Stimulated activated CD8-positive, alpha-beta memory T cell treated with anti-CD3 and anti-CD28 coated beads, Interleukin-2, amount 100 ng/mL, for 48 hours (primary cell): Measurements from ENCODE around the gene MXRA5.
"Not testable (repeated sequence)": the region's sequence is repeated elsewhere in the genome, so short reads cannot be mapped to it uniquely, and the experiment has no call there.

Experiments
- DNase-seq, 2 donors: peaks; one replicate each; pipeline ENCODE4 v3.0.0-alpha.2; 2020; ENCODE audit warnings: low read depth in 2 of 2

MXRA5 gene, protein sequence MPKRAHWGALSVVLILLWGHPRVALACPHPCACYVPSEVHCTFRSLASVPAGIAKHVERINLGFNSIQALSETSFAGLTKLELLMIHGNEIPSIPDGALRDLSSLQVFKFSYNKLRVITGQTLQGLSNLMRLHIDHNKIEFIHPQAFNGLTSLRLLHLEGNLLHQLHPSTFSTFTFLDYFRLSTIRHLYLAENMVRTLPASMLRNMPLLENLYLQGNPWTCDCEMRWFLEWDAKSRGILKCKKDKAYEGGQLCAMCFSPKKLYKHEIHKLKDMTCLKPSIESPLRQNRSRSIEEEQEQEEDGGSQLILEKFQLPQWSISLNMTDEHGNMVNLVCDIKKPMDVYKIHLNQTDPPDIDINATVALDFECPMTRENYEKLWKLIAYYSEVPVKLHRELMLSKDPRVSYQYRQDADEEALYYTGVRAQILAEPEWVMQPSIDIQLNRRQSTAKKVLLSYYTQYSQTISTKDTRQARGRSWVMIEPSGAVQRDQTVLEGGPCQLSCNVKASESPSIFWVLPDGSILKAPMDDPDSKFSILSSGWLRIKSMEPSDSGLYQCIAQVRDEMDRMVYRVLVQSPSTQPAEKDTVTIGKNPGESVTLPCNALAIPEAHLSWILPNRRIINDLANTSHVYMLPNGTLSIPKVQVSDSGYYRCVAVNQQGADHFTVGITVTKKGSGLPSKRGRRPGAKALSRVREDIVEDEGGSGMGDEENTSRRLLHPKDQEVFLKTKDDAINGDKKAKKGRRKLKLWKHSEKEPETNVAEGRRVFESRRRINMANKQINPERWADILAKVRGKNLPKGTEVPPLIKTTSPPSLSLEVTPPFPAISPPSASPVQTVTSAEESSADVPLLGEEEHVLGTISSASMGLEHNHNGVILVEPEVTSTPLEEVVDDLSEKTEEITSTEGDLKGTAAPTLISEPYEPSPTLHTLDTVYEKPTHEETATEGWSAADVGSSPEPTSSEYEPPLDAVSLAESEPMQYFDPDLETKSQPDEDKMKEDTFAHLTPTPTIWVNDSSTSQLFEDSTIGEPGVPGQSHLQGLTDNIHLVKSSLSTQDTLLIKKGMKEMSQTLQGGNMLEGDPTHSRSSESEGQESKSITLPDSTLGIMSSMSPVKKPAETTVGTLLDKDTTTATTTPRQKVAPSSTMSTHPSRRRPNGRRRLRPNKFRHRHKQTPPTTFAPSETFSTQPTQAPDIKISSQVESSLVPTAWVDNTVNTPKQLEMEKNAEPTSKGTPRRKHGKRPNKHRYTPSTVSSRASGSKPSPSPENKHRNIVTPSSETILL (N-terminal part only)

DNA sequence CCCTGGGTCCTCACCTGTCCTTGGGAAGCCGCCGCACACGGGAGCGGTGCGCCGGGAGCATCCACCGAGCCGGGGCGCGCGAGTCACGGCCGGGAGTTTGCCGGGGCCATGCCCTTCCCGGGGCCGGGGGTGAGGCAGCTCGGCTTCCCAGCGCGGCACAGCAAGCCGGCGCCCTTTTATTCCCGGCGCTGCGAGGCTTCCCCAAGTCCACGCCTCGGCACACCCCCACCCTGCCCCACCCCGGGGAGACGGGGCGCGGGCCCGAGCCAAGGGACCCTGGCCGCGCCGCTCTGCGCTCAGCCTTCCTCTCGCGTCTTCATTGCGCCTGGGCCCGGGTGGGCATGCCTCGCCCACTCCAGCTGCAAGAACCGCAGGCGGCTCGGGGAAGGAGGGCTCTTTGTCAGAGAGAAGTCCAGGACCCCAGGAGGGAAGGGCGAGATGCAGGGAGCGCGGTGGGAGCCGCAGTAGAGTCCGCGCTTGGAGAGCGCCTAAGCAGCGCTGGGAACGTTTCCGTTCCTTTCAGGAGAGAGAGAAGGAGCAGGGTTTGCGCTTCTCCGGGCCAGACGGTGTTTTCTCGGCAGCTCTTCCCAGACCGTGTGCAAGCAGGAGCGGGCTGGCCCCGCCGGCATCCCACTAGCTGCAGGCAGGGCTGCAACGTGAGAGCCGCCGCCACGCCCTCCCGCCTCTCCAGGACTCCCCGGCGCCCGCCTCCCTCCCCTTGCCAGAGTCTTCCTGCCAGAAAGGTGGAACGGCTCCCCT lies at the start of gene MXRA5:
Gene MXRA5, minus strand, starts transcription at position 152 of the 759 bp plus-strand sequence. CDS start 2,819 bp downstream, outside the sequence.
- DNase-seq, result no peak

DNA sequence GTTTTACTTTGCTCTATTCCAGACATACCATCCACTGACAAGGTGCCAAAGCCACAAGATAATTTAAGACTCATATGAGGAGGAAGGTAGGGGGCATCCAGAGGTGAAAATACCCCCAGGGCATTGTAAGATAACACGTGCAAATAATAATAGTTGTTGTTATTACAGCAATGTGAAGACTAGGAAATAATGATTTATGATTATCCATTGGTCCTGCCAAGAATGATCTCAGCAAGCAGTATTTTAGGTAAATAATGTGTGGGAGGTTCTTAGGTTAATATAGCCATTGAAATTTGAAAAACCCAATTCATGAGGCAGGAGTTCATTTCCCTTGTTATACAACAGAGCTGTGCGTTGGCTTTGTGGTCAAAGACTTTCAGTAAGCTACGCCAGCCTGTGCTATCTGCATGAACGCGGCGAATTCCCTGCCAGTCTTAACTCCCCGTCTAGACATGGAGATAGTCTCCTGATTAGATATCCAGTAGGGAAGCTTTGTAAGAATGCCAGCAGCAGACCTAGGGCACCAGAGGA lies 47.2 kb upstream of the MXRA5 start:
- DNase-seq, result no peak

DNA sequence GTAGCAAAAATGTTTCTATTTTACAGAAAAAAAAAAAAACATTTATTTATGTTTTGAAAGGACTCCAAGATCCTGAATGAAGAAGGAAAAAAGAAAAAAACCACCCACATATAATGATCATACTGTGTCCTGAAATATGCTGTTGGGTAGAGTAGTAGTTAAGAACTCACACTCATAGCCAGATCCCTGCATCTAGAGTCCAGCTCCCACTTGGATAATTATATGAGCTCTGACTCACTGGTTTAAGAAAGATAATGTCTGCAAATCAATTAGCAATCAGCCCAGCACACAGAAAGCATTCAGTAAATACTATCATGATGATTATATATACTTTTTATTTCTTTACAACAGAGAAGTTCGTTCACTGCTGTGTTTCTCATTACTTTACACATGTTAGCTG lies 46.7 kb upstream of the MXRA5 start:
- DNase-seq, result no peak

DNA sequence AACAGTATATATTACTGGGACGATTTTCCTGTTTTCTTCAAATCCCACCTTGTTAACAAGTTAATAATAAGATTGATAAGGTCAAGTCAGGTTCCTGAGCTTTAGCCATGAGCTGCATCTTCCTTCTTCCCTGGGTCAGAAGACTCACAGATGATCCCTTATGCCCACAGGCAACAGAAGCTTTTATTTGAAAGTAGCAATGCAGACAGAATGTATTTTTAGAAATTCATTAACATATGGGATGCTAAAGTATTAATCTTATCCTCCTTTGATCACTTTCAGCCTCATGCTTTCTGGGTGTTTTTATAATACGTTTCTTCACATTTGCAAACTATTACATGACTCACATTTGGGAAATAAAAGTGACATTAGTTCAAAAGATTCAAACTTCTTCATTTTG lies 42.0 kb upstream of the MXRA5 start:
- no peak for DNase-seq

DNA sequence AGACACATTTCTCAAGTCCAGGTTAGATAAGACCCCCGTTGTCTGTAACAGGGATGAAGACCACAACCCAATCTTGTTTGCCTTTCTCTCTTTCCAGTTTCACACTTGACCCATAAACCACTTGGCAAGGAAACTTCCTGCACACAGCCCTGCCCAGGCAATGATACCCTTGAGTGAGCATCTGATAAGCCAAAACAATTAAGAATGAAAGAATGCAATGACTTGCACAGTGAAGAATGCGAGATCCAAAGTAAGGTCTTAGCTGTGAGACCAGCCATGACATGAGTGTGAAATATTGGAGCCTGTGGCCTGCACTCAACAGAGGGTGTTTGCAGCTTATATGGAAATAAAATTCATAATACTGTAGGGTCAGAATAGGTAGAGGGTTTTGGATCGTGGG lies 37.9 kb upstream of the MXRA5 start:
- no peak for DNase-seq

DNA sequence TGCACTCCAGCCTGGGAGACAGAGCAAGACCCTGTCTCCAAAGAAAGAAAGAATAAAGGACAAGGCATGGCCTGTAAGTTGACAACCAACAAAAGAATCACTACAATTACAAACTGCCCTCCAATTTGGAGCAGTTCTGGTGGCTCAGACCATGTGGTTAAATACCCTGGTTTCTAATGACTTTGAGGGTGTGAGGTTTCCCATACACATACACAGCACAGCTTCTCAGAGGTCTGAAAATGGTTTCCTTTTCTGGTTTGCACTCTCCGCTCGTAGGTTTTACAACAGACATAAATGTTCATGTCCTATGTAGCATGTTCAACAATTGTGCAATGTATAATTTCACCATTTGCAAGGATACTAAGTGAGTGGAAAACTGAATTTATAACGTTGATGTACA lies 34.2 kb upstream of the MXRA5 start:
- no peak for DNase-seq

DNA sequence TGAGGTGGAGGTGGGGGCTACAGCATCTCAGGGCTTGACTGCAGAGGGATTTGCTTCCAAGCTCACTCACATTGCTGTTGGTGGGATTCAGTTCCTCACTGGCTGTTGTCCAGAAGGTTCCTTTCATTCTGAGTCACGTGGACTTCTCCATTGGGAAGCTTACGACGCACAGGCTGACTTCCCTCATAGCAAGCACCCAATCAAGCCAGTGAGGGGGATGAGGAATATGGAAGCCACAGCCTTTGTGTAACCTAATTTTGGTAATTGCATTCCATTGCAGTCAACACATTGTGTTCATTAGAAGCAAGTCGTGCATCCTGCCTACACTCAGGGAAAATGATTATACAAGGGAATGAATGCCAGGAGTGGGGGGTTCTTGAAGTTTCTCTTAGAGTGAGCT lies 32.7 kb upstream of the MXRA5 start:
- DNase-seq, result no peak

DNA sequence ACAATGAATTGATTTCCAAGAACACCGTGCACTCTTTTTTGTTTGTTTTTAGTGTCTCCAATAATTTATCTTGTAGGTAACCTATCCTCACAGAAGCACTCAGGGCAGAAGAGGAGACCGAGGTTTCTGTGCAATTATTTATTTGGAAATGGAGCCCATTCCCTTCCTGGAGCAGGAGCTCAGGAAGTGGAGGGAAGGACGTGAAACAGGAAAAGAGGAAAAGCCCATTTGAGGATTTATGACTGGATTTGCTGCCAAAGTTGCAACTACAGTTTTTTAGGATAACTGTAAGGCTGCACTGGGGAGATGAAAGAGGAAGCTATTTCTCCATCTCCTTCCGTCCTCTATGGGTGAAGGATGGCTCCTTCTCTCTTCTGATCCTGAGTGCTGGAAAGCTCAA lies 31.7 kb upstream of the MXRA5 start:
- no peak for DNase-seq

DNA sequence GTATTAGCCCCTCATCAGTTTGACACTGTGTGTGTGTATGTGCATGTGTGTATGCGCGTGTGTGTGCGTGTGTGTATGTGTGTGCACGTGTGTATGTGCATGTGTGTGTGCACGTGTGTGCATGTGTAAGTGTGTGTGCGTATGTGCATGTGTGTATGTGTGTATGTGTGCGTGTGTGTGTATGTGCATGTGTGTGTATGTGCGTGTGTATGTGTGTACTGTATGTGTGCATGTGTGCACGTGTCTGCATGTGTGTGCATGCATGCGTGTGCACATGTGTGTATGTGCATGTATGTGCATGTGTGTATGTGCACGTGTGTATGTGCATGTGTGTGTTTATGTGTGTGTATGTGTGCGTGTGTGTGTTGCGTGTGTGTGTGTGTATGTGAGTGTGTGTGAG lies 31.1 kb upstream of the MXRA5 start:
- no peak for DNase-seq

DNA sequence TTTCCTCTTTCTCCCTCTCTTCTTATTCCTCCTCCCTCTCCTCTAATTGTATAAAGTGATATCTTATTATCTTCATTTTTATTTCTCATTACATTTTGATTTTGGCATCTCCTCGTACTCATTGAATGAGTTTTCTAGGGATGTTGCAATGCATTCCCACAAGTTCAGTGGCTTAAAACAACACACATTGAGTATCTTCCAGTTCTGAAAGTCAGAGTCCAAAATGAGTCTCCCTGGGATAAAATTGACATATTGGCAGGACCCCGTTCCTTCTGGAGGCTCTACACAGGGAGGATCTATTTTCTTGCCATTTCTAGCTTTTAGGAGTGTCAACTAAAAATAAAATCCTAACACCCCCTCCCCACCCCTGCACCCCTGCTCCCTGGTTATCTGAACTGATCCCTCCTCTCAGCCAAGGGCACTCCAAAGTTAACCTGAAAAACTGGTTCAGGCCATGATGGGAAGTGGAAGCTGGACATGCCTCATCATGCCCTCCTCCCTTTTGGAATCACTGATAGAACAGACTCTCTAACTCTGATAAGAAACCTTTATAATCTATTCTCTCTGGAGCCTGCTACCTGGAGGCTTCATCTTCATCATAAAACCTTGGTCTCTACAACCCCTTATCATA lies 29.5 kb upstream of the MXRA5 start:
- DNase-seq, result not testable (repeated sequence)

DNA sequence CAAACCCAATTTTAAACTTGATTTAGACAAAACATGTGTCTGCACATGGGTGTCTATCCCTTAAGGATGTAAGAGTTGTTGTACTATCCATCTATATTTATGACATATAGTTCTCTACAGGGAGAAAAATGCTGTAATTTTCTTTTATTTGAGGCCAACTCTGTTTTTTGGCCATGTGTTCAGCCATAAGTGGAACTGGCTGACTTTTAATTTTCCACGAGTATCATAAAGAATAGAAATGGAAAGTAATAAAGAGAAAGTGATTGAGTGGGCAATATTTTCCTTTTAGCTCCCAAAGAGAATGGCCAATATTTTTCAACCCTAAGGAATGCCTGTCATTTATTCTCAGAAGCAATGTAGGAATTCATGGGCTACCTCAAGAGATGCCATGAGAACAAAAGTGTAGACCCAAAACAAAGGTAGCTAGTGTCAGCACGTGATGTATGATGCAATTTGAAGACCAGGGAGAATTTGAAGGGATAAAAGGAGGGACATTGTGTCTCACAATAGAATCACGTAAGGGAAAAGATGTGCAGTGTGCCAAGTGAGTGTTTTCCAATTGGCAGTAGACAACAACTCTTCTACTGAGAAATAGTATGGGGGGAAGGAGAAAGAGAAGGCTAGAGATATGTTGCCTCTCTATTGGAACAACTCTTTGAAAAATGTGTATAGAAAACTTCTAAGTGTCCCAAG lies 27.8 kb upstream of the MXRA5 start:
- DNase-seq, result no peak

DNA sequence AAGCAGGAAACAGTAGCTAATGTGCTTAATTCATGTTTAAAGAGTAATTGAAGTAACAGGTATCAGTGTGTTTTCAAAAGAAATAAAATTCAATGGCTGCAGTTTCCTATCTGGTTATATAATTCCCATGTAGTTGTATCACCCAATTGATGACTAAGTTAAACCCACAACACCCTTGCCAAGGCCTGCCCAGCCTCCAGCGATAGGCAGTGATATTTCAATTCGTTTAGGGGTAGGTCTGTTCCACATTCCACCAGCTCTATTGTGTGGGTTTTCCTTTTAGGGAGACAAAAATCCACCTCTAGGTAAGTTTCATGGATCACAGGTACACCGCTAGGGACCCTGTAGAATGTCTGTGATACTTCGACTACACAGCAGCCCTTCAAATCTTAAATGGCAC lies 24.7 kb upstream of the MXRA5 start:
- DNase-seq, result no peak

DNA sequence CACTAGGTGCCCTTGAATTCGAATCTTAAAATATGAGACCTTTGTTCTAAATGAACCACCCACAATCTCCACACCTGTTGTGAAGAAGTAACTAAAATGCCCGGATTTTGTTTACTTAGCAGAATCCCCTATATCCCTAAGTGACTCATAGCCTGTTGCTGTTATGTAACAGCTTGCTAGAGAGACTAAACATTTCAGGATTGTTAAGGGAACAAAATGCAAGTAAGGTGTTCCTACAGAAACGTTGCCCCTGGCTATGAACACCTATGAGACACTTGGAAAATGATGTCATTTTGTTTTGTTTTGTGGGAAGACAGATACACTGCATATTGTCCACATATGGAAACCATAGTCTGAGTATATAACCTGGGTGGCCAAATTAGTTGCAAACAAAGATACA lies 24.2 kb upstream of the MXRA5 start:
- DNase-seq, result no peak

DNA sequence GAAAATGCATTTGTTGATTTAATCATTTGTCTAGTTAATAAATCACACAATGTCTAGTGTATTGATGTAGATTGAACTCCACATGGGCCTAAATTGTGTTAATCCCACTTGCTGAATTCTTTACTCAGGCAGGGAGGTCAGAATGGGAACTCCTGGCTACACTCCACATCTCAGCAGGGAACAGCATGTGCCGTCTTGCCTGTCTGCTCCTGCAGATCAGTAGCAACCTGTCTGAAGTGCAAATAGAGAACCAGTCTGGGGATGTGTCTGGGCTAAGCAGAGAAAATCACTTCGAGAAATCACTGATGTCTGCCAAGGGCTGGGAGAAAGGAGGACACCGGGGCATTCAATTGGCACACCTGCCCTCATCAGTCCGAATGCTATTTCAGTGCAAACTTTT lies 16.5 kb upstream of the MXRA5 start:
- DNase-seq, result no peak

DNA sequence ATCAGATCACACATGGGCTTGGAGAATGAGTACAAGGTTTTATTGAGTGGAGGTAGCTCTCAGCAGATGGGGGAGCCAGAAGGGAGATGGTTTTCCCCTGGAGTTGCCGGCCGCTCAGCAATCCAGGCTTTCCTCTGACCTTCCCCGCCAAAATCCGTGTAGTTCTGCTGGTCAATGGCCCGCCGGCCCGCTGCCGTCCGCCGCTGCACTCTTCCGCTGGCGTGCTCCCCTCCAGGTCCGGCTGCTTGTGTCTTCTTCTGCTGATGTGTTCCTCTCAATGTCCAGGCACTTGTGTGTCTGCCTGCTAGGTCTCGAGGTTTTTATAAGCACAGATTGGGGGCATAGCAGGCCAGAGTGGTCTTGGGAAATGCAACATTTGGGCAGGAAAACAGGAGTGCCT lies 14.4 kb upstream of the MXRA5 start:
- DNase-seq, result no peak

DNA sequence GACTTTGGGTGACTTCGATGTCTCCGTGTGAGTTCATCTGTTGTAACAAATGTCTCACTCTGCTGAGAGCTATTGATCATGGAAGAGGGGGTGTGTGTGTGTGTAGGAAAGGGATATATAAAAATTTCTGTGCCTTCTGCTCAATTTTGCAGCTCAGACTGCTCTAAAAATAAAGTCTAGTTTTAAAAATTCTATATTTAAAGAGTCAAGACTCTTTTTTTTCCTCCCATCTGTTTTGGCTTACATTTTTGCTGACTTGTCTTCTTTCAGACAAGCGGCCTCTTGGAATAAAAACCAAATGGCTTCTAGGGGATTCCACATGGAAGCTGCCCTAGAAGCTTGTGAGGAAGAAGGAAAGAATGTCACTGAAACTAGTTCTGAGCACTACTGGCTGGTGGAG lies 6.3 kb upstream of the MXRA5 start:
- DNase-seq, result not testable (repeated sequence)

DNA sequence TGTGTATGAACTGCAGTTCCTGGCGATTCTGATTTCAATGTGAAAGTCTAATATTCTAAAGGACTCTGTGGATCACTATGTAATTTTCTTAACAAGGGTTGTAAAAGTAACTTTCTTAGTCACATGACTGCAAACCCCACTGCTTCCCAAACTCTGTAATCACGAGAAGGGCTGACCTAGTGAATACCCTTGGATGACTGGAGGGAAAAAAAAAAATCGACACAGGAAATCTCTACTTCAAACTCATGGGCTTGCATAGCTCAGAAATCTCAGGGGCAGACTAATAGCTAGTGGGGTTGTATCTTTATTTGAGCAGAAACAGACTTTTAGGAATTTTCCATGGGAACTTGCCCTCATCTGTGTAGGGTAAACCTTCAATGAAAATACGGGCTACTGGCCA lies 4.8 kb upstream of the MXRA5 start:
- no peak for DNase-seq

DNA sequence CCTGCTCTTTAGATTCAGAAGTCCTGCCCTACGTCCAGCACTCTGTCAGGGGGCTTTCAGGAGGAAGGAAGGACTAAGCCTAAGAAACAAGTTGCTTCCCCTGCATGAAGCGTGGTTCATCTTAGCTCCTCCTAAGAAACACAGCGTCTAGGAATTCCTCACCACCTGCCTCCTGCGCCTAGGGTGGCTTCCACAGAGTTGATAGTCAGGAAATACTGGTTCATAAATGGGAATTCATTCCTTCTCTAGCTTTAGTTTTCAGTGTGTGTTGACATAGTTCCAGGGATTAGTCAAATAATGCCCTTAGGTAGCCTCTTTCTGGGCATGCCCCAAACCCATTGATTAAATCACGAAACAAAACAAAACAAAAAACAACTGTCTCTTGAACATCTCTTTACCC lies 1.7 kb upstream of the MXRA5 start:
- no peak for DNase-seq

DNA sequence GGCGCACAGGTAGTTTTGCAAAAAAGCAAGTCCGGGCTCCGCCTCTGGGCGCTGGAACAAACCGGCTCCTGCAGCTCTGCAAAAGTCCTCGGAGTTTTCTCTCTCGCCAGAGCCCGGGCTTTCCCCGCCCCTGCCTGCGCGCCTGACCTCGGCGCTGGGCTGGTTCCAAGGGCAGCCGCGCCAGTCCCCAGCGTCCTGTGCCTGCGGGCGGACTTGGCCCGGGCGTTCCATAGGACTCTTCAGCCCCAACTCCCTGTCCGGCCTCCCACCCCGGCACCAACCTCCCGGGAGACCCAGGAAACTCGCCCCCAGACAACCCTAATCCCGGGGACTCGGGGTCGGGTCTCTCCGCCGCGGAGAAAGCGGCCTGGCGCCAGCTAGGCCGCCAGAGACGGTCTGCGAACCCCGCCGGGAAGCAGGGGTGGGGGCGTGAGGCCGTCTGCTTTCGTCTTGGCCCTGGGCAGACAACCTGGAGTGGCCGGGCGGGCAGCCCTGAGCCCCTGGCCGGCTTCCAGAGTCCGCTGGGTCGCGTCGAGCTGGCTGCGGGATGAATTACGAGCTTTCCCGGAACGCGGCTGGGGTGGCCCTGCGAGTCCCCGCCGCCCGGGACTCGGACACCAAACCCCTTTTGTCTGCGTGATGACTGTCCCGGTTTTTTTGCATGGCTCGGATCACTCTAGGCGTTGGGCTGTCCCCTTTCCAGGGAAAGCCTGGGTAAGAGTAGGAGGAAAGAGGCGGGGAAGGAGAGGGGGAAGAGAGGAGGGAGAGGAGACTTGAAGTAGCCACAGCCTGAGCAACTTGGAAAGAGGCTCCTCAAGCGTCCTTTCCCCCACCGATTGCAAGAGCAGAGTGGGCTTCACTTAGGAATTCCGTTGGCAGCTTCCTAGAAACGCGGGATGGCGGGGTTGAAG lies 916 bp downstream of the MXRA5 start:
- DNase-seq, result no peak
